Left colon (tissue), 2 donors: ENCODE data around the gene NEUROG2. TPM values are rescaled to one million over a fixed set of nuclear protein-coding genes. Genes with fewer than 3 reads are reported as not detected.
"Not testable (repeated sequence)": the region's sequence is repeated elsewhere in the genome, so short reads cannot be mapped to it uniquely, and the experiment has no call there.

ENCODE experiments used
- ATAC-seq: fragments of 200-7000 bp; cut with Tn5 transposase; one replicate; pipeline ENCODE4 v1.9.1; 2020; ENCODE audit warnings: mild to moderate bottlenecking, moderate library complexity
- DNase-seq, 2 donors: peaks; one replicate each; pipeline ENCODE4 v3.0.0-alpha.2; 2020
- intact Hi-C, 2 donors: fragments of 100-400 bp; cut with DNase I in 1 of 2; cut with micrococcal nuclease in 1 of 2; formaldehyde crosslinking; loops; one replicate each; pipeline versions ENCODE4 v1.11.2 to v1.14.0; 2022; cut with DNase I, micrococcal nuclease
- total RNA-seq, 2 donors: library from RNA; stranded (reverse); fragmentation: NEBNext Ultra II Directional; extraction: Animal tissue kit (Norgen Biotek cat#: 25700); gene quantifications; one replicate each; pipeline ENCODE4 v1.2.1, GENCODE V29; 2021
- donor health status: DM: no; HTN: no; CAD: no.
- donor health status: DM: yes; HTN: yes; CAD: no.

Gene NEUROG2
- total RNA-seq, 2 donors from 2014 or later = not detected

DNA sequence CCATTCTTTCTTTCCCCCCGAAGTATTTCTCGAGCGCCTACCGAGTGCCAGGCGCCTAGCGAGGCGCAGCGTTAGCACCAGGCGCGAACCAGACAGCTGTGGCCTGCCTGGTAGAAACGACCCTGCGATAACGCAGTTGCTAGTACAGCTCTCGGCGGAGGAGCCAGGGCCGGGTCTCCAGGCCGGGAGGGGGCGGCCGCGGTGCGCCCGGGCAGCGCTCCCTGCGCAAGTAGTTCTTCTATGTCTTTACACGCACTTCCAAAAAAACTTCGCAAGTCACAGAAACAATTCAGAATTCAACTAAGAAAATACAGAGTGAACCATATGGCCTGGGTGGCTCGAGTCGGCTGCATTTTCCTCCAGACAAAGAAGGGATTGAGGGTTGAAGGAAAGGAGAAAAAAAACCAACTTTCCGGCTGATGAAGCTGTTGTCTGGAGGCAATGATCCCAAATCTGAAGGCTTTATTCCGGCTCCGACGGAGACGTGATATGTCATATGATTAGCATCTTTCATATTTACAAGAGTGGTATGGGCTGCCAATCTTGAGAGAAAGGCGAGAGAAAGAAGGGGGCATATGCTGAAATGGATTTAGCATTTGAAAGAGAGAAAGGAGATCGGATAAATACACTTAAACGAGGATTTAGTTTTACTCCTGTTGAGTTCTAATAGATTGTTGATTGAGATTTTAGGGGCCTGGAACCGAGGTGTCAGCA lies 7.2 kb upstream of the NEUROG2 start:
- peak in 1 of 2 donors; percentile 40 for DNase-seq
- peak; percentile 74 for ATAC-seq
- intact Hi-C loops = loop anchor here in 1 of 2 donors (10.0 kb wide), 1 partner anchor 198 kb away; no protein-coding TSS in a partner anchor

DNA sequence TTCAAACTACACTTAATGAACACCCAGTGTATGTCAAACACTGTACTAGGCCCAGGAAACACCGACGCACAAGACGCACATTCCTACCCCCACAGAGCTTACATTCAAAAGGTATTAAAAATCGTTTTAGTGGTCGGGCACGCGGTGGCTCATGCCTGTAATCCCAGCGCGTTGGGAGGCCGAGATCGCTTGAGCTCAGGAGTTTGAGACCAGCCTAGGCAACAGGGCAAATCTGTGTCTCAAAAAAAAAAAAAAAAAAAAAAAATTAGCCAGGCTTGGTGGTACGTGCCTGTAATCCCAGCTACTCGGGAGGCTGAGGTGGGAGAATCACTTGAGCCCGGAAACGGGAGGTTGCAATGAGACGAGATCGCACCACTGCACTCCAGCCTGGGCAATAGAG lies 6.5 kb upstream of the NEUROG2 start:
- not testable (repeated sequence) for ATAC-seq, DNase-seq
- intact Hi-C loops = loop anchor here in 1 of 2 donors (10.0 kb wide), 1 partner anchor 198 kb away; no protein-coding TSS in a partner anchor

DNA sequence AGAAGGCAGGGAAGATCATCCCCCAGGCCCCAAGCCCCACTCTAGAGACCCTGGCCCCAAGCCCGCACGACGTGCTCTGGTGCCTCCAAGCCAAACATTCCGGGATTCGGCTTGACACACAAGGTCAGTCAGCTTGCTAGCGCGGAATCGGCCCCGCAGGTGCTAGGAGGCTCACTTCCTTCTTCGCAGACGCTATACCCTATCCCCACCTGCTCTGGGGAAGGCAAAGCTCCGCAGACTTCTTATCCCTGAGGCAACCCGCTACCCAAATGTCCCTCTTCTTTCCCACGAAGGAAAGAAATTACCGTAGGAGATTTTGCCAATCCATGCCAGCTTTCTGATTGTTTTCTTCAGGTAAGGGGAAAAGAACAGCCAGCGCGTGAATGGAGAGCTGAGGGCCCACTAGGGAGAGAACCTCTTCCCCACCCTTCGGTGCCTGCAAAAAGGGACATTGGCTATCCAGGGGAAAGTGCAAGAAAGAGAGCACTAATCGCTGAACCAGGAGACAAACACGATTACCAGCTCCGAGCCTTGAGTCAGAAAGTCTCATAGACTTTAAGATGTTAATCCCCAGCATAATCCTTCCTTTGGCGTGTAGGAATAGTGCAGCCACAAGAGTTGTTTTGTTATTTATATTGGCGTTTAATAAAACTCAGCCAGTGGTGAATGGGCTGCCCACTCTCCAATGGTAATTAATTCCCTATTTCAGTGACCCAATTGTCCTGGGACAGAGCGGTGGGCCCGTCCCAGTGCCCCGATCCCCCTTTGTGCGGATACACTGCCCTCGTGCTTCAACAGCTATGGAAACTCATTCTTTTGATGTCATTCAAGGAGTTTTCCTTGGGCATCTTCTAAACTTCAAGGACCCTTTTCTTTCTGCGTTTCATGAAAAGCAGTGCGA lies 5.4 kb upstream of the NEUROG2 start:
- no peak for ATAC-seq
- intact Hi-C loops = loop anchor here in 1 of 2 donors (10.0 kb wide), 1 partner anchor 197 kb away; no protein-coding TSS in a partner anchor
- DNase-seq = no peak

DNA sequence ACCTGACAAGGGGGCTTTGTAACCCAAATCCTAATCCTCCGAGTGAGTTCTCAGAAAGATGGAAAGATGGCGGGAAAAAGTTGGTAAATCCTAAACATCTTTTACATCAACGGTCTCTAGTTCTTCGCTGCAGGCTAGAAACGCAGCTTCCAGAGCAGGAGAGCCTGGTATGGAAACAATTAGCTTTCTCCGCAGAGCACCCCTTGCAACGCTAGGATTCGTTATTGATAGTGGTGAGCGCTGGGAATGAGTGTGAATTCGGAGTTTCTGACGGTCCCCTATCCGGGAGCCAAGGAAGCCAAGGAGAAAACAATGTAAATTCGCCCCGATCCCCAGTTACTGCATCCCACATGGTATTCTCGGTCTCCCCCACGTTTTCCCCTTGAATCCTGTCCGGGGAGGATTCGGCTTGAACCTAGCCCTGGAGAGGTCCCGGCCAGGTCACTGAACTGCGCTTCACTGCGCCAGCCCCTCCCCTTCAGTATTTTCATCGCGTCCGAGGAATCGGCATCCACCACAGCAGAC lies 4.7 kb upstream of the NEUROG2 start:
- intact Hi-C loops = loop anchor here in 1 of 2 donors (10.0 kb wide), 1 partner anchor 196 kb away; no protein-coding TSS in a partner anchor
- DNase-seq (no peak), ATAC-seq (no peak)

DNA sequence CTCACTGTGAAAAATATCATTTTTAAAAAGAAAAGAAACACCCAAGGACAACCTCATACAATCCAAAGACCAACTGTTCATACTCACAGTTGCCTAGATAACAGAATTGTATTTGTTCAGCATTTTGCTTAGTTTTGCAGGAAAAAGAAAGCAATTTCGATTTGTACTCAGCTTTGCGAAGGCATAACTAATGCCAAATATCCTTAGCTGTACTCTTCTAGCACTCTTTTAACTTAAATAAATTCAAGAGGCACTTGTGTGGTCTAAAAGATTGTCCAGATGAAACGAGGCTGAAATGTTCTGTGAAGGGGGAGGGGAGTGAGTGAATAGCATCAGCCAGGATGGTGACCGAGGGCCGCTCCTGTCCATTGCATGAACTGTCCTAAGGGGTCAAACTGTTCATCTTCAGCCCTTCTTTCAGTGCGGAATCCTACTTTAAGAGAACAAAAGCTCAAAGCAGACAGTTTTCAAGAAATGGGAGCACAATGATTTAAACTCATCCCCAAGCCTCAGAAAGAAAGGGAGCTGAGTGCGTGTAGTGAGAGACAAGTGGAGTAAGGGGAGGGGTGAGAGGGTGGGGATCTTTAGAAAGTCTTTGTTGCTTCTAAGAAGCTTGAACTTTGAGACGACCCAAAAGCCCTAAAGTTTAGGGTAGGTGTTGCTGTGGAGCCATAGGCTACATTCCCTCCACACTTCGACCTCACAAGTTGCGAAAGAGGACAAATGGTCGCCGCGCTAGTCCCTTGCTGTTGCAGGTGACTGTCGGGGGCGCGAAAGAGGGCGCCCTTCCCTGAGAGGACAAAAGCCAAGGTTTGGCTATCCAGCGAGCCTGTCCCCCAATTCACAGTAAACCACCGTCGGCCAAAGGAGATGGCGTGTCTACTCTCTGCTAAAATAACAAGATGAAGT lies 4.0 kb upstream of the NEUROG2 start:
- intact Hi-C loops = loop anchor here in 1 of 2 donors (10.0 kb wide), 1 partner anchor 195 kb away; no protein-coding TSS in a partner anchor
- DNase-seq (no peak), ATAC-seq (no peak)

DNA sequence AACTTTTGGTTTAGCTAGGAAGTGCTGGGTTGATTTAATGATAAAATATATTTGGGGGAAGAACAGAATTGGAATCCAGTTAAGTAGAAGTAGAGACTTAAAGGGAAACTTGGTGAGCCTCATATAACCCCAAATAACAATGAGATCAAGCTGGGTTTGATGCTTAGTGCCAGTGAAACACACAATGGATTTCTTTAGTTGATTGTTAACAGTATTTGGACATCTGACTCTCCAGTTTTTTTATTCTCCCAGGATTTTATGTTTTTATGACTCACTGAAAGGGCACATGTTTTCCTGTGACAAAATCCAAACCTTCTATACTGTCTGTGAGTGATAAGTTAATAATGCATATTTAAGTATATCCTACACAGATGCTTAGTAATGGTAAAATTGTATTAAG lies 2.7 kb upstream of the NEUROG2 start:
- intact Hi-C loops = no loop called here
- ATAC-seq (no peak), DNase-seq (no peak)

DNA sequence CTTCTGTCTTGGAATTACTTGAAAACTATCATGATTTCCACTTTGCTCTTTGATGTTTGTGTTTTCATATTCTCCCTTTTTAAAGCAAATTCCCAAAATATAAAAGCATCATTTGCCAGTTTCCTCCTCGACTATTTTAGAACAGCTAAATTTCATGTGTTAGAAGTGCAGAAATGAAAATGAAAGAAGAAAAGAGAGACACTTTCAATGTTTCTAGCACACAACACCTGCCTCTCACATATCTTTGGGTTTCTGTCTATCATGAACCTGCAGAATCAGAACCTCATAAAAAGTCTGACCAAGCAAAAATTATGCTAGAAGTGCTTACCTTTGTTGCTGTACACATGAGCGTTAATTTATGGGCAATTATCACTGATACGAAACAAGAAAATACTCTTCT lies 1.9 kb upstream of the NEUROG2 start:
- intact Hi-C loops = no loop called here
- DNase-seq (no peak), ATAC-seq (no peak)

DNA sequence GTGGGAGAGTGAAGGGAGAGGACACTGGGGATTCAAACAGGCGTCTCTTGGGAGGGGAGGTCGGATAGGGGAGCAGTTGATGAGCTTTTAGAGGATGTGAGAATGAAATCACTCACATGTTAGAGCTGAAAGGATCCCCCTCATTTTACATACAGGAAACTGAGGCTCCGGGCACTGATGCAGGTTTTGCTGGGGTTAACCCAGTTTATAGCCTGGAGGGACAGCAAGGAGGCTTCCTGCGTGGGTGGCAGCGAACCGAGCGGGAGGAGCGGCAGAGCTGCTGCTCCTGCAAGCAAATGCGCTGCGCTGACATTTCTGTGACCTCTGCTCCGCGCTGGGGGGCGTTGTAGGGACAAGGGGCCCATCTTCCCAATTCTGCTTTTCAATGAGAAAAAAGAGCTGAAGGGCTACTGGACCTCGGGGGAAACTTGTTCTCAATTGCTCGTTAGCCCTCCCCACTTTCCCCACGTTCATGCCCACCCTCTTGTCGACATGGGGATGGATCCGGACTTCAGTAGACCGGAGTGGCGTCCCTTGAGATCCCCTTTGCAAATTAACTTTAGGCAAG lies 1.2 kb upstream of the NEUROG2 start:
- intact Hi-C loops = no loop called here
- no peak for ATAC-seq
- no peak for DNase-seq

DNA sequence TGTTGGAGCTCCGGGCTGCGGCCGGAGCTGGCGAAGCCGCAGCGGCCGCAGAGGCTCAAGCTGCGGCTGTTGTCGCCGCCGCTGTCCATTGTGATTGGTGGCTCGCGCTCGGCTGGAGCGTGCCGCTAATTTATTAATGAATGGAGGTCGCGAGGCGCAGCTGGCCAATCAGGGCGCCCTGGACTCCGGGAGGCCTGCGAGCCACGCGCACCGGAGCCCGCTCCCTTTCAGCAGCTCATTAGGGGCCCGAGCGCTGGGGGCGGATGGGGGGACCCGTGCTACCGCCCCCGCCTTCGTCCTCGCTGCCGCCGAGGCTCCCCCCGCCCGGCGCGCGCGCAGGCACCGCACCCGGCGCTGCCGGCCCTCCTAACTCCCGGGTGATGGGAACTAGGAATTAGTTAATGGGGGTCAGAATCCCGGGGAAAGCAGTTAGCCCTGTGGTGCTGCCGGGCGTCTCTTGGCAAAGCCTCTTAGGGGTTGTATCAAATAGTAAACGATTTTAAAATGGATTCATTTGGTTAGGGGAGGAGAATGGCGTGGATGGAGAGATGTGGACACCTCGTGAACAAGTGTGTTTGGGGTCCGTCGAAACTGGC lies 589 bp upstream of the NEUROG2 start:
- DNase-seq = no peak
- ATAC-seq = no peak
- intact Hi-C loops = no loop called here

DNA sequence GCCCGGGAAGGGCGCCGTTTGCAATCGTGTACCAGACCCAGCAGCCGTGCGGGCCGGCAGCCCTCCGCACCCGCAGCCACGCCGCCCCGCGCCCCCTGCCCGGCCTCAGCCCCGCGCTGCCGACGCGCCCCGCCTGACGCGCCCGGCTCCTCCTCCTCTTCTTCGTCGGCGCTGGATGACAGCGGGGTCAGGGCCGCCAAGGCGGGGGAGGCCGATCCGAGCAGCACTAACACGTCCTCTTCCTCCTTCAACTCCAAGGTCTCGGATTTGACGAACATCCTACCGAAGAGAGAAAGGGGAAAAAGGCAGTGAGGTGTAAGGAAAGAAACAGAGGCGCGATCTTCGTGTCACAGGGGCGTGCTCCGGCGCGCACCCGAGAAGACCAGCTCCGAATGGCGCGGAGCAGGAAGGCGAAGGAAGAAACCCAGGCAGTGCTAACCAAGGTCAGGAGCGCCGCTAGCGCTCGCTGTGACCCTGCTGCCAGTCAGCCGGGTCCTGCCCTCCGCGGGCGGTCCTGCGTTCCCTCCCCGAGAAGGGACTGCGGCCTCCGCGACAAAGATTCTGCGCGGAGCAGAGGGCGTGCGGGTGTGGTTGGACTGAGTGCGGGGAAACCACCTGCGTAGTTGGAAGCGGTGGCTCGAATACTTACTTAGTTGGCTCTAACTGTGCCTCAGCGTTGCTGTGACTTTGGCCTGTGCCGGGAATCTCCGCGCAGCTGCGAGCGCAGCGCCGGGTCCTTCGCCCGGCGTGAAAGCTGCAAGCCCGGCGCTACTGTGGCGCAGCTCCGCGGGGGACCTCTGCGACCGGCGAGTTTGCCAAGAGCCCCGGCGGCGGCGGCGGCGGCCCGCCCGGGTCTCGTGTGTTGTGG lies 548 bp downstream of the NEUROG2 start:
- DNase-seq (peak in 1 of 2 donors; percentile 28), ATAC-seq (peak; percentile 72)
- intact Hi-C loops = no loop called here

DNA sequence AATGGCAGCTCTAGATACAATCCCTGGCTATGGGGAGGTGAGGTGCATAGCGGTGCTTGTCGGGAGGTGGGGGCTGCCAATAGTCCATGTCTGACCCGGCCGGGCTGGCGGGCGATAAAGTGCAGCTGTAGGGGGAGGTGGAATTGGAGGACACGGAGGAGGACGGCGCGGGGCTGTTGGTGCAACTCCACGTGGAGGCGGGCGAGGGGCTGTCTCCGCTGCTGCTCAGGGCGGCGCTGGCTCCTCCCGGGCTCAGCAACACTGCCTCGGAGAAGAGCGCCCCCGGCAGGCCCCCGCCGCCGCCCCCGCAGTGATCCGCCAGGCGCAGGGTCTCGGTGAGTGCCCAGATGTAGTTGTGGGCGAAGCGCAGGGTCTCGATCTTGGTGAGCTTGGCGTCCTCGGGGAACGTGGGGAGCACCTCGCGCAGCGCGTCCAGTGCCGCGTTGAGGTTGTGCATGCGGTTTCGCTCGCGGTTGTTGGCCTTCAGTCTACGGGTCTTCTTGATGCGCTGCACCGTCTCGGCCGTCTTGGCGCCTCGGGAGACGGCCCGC lies 1.3 kb downstream of the NEUROG2 start:
- DNase-seq (no peak), ATAC-seq (peak; percentile 8)
- intact Hi-C loops = no loop called here

DNA sequence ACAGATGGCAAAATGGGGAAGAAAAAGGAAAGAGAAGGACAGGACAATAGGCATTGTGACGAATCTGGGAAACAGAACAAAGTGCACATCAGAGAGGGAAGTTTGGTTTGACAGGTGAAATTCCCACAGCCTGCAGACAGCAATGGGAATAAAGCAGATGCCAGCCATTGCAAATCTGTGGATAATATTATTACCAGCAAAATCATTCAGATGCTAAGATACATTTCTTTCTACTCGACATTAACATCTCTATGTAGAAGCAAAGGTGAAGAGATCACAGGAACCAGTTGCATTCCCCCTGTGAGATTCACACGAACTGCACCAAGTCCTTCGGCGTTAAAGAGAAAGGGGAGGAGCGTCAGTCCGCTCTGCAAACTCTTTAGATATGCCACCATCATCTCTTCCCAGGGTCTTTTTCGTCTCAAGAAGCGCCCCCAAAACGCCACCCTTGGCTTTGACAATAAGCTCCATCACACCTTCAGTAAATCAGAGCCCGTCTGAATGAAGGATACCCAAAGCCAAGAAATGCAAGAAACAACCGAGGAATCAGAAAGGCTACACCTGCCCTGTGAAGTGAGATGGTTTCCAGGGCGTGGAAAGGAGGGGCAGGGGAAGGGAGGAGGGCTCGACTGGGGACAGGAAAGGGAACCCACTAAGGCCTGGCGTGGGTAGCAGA lies 1.9 kb downstream of the NEUROG2 start:
- no peak for DNase-seq
- intact Hi-C loops = no loop called here
- no peak for ATAC-seq

DNA sequence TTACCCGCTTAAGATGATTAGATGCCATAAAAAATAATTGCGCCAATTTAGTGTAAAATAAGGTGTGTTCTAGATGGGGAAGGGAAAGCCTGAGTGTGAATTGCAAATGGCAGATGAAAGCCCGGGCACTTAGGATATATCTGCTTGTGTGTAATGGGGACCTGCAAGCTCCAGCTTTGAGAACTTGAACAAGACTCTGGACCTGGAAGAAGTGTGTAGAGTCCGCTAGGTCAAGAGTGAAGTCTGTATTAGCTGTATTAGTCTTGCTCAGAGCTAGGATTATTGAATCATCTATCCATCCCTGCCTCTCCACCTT lies 4.2 kb downstream of the NEUROG2 start:
- DNase-seq (no peak), ATAC-seq (no peak)
- intact Hi-C loops = no loop called here

DNA sequence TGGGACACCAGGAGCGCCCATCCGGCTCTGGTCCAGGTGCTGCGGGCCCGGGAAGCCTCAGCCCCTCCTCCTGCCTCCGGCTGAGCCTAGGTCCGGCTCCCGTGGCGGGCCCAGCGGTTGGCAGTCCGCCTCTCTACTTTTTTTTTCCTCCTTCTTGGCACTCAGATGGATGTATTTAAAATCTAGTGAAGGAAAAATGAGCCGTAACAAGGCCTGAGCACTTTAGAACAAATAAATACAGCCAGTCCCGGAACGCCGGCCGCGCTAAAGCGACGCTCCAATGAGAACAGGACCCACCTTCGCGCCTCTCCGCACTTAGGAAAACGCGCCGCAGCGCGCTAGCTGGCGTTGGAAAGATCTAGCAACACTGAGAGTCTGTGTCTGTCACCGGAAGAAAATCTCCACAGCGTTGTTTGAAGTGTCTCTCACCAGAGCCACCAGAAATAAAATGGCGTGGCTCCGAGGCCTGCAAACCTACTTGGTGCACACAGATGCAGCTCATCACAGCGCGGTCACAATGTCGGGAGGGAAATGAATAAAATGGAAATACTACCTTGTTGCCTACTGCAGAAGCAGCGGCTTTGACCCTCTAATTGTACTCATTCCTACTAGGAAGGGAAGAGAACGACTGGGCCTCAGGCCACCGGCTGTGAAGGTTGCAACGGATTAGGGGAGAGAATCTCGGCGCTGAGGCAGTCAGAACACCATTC lies 4.7 kb downstream of the NEUROG2 start:
- intact Hi-C loops = no loop called here
- no peak for DNase-seq
- no peak for ATAC-seq

DNA sequence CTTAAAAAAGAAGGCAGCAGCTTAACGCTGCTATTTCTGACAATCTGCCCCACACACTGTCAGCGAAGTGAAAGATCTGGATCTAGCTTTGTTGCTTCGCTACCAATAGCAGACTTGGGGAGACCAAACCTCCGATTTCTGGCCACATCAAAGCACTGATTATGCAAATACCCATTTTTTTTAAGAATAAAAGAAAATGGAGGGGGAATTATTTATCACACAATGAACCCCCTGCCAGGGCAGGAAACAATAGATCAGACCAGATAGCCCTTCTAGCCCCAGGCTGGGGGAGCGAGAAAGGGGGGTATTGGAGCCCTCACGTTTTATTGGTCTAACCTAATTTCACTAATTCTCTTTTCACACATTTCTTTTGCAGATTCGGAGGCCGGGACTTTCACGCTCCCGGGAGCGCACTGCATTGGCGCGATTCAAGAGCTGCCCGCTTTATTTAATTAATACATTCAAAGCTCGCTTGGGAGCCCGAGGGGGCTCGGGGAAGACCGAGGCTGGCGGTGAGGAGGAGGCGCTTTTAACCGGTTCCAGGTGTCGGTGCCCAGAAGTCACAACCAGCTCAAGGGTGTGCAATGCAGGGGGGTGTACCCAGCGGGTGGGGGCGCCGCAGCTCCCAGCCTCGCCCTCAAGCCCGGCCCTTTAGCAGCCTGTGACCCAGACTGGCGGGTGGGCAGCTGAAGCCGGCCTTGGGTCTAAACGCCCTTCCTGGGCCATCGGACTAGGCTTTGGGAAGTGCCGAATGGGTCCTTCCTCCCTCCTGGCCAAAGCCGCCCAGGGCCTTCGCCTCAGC lies 5.5 kb downstream of the NEUROG2 start:
- ATAC-seq (no peak), DNase-seq (no peak)
- intact Hi-C loops = no loop called here
